HG02840 (cell line): ENCODE results near the gene TNIK.

ENCODE experiments used
- ATAC-seq: cut with Tn5 transposase; IDR thresholded peaks from one replicate; pipeline ENCODE4 v1.9.1; 2021; ENCODE audit warnings: mild to moderate bottlenecking, moderate library complexity, moderate number of reproducible peaks; ENCODE audit not compliant: unreplicated experiment, low FRiP score

TNIK gene

GRCh38 chr3:171218069-171218468 is 242.1 kb downstream of the TNIK start:
- no peak for ATAC-seq

GRCh38 chr3:171213907-171214306 is 246.3 kb downstream of the TNIK start:
- no peak for ATAC-seq

- no peak for ATAC-seq
Measured at GRCh38 chr3:171213178-171213577, 247.0 kb downstream of the TNIK start.

- no peak for ATAC-seq
Measured at GRCh38 chr3:171212648-171213047, 247.6 kb downstream of the TNIK start.

GRCh38 chr3:171206283-171206682 is 253.9 kb downstream of the TNIK start:
- no peak for ATAC-seq

GRCh38 chr3:171204942-171205341 is 255.3 kb downstream of the TNIK start:
- no peak for ATAC-seq

GRCh38 chr3:171201825-171202224 is 258.4 kb downstream of the TNIK start:
- no peak for ATAC-seq

GRCh38 chr3:171200750-171201088 is 259.5 kb downstream of the TNIK start:
- no peak for ATAC-seq

- no peak for ATAC-seq
Measured at GRCh38 chr3:171200052-171200749, 260.0 kb downstream of the TNIK start.

GRCh38 chr3:171199473-171199829 is 260.8 kb downstream of the TNIK start:
- no peak for ATAC-seq

GRCh38 chr3:171198781-171199472 is 261.3 kb downstream of the TNIK start:
- no peak for ATAC-seq

GRCh38 chr3:171195686-171196085 is 264.5 kb downstream of the TNIK start:
- no peak for ATAC-seq

- ATAC-seq, result no peak
Measured at GRCh38 chr3:171194965-171195364, 265.2 kb downstream of the TNIK start.

GRCh38 chr3:171193693-171194092 is 266.5 kb downstream of the TNIK start:
- no peak for ATAC-seq

- no peak for ATAC-seq
Measured at GRCh38 chr3:171192176-171192854, 267.9 kb downstream of the TNIK start.

- ATAC-seq, result no peak
Measured at GRCh38 chr3:171190668-171191067, 269.5 kb downstream of the TNIK start.

GRCh38 chr3:171189394-171190080 is 270.7 kb downstream of the TNIK start:
- no peak for ATAC-seq

GRCh38 chr3:171187706-171188290 is 272.4 kb downstream of the TNIK start:
- peak; percentile 45 for ATAC-seq

GRCh38 chr3:171186817-171187500 is 273.2 kb downstream of the TNIK start:
- ATAC-seq, result no peak

- ATAC-seq, result no peak
Measured at GRCh38 chr3:171186383-171186782, 273.8 kb downstream of the TNIK start.
